ENCODE measurements around the gene VAMP2. TPM values are rescaled to one million over a fixed set of nuclear protein-coding genes. Genes with fewer than 3 reads are reported as not detected.
A peak's percentile ranks its signal among the peaks of the same experiment; 100 is the strongest.

Gene VAMP2
- total and polyA plus RNA-seq, 10 of the 15 experiments (the other 5 are each of a cell fraction or from before 2014, with no cell fraction given) = 3.0 to 35.2 (median 25.0) TPM

GRCh38 chr17:8153957-8154607 is 8.7 kb downstream of the VAMP2 start:
- ChIA-PET POLR2A (interaction anchor here (0.6 to 7.5 kb wide), 6 partner anchors 19 to 141 kb away, joined by 3 to 71 read pairs (median 4); partner anchors contain the start of genes AURKB and BORCS6), CTCF (interaction anchor here (1.8 to 4.4 kb wide), 2 partner anchors 15 to 35 kb away, joined by 6 to 36 read pairs; no protein-coding TSS in a partner anchor), SMC1A (ENCODE audit: uncharacterized antibody, unreplicated experiment) (interaction anchor here (1.3 to 5.1 kb wide), 3 partner anchors 15 to 64 kb away, joined by 3 to 42 read pairs (median 4); no protein-coding TSS in a partner anchor), RAD21 (ENCODE audit: unreplicated experiment) (interaction anchor here (4.1 kb wide), 1 partner anchor 16 kb away, joined by 33 read pairs; no protein-coding TSS in a partner anchor)
- Histone ChIP-seq H3K9ac (ENCODE audit: control insufficient read depth, insufficient read depth, low read length) (peak overlapping the region; percentile 3; the same call in 1 of the 2 replicates), H3K27me3 (replicated peaks in 1 of 2; ENCODE audit: control insufficient read depth in 2 of 2, insufficient read depth in 2 of 2, low read length in 1 of 2) (no peaks in the 10 kb centered on the region), H3K4me2 (ENCODE audit: control insufficient read depth, insufficient read depth) (peak overlapping the region; percentile 36; the same call in 1 of the 2 replicates), H3K4me3 (peak overlapping the region; percentile 40; the same call in 1 of the 2 replicates), H2AFZ (ENCODE audit: control insufficient read depth, low read depth, low read length) (no peak overlapping the region), H3K9me3 (replicated peaks; ENCODE audit: control insufficient read depth, insufficient read depth, low read length) (no peaks in the 10 kb centered on the region), H3K79me2 (ENCODE audit: control insufficient read depth, insufficient read depth, low read length) (peaks cover 21% of the 10 kb centered on the region), H3K4me1 (ENCODE audit: control insufficient read depth, insufficient read depth, low read length) (peaks cover 23% of the 10 kb centered on the region), H3K36me3 (ENCODE audit: control insufficient read depth in 2 of 2, insufficient read depth in 2 of 2, low read length in 1 of 2) (peaks cover 0 to 6% of the 10 kb centered on the region in 2 experiments; a peak in 3 of 4 replicates), H4K20me1 (ENCODE audit: control insufficient read depth, insufficient read depth) (no peaks in the 10 kb centered on the region; the same call in 1 of the 2 replicates), H3K27ac (ENCODE audit: control insufficient read depth, insufficient read depth) (no peak overlapping the region)
- 11% methylated on average over 22 of the region's 22 CpGs for WGBS (ENCODE audit: insufficient coverage, insufficient replicate concordance, low lambda C conversion rate, missing lambda C conversion rate)
- ATAC-seq (no peak), DNase-seq (ENCODE audit: low read depth, low spot score) (no peak), FAIRE-seq (no peak)
- in situ Hi-C loops (cut with MboI) (no loop called here), intact Hi-C loops (cut with micrococcal nuclease; ENCODE audit: unreplicated experiment) (no loop called here)
- no TSS peak for BruUV-seq (replicated peaks)
- TF ChIP-seq CREB1 (IDR thresholded peaks at IDR 0.05; ENCODE audit: low read depth) = peak; percentile 92
- TF ChIP-seq POLR2AphosphoS5 (IDR thresholded peaks at IDR 0.05; ENCODE audit: low read length) = peak; percentile 39; the same call in 1 of the 2 replicates
- TF ChIP-seq EP300 (IDR thresholded peaks at IDR 0.05; ENCODE audit: borderline replicate concordance in 1 of 2, control insufficient read depth in 1 of 2, low read depth in 2 of 2, low read length in 2 of 2) = peak; percentile 32 to 39; a peak in 1 of 4 replicates
- TF ChIP-seq CREM (IDR thresholded peaks at IDR 0.05; ENCODE audit: low read depth) = peak; percentile 83
- no peak for TF ChIP-seq HDAC2 (IDR thresholded peaks at IDR 0.05)
- peak; percentile 81 for TF ChIP-seq IKZF1 (conservative IDR thresholded peaks at IDR 0.05)
- peak; percentile 36; the same call in 1 of the 2 replicates for TF ChIP-seq ZNF687 (IDR thresholded peaks at IDR 0.05)
- no peak for TF ChIP-seq KLF5 (IDR thresholded peaks at IDR 0.05; ENCODE audit: partially characterized antibody)
- TF ChIP-seq ZNF217 (IDR thresholded peaks at IDR 0.05) = no peak
- TF ChIP-seq, protein P1, sequence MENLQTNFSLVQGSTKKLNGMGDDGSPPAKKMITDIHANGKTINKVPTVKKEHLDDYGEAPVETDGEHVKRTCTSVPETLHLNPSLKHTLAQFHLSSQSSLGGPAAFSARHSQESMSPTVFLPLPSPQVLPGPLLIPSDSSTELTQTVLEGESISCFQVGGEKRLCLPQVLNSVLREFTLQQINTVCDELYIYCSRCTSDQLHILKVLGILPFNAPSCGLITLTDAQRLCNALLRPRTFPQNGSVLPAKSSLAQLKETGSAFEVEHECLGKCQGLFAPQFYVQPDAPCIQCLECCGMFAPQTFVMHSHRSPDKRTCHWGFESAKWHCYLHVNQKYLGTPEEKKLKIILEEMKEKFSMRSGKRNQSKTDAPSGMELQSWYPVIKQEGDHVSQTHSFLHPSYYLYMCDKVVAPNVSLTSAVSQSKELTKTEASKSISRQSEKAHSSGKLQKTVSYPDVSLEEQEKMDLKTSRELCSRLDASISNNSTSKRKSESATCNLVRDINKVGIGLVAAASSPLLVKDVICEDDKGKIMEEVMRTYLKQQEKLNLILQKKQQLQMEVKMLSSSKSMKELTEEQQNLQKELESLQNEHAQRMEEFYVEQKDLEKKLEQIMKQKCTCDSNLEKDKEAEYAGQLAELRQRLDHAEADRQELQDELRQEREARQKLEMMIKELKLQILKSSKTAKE (IDR thresholded peaks at IDR 0.05; ENCODE audit: low read depth, poor library complexity, severe bottlenecking) = no peak
- TF ChIP-seq SMC3 (IDR thresholded peaks at IDR 0.05; ENCODE audit: borderline replicate concordance, low read length) = no peak
- no peak for TF ChIP-seq RAD21 (IDR thresholded peaks at IDR 0.05; ENCODE audit: insufficient read depth, low read depth, low read length)
- TF ChIP-seq ZNF622 (IDR thresholded peaks at IDR 0.05) = no peak
- peak; percentile 40; the same call in 1 of the 2 replicates for TF ChIP-seq POLR2AphosphoS2 (IDR thresholded peaks at IDR 0.05; ENCODE audit: low read depth, low read length)
- no peak; the same call in 1 of the 2 replicates for TF ChIP-seq BMI1 (IDR thresholded peaks at IDR 0.05; ENCODE audit: borderline replicate concordance)
- TF ChIP-seq ATF7 (IDR thresholded peaks at IDR 0.05; ENCODE audit: low read depth) = peak; percentile 74
- TF ChIP-seq HCFC1 (IDR thresholded peaks at IDR 0.05; ENCODE audit: low read length) = peak; percentile 23; the same call in 1 of the 2 replicates
- no peak for TF ChIP-seq ZNF274 (IDR thresholded peaks at IDR 0.05; ENCODE audit: insufficient read depth, insufficient read length)

Data from GM12878 (cell line).